ENCODE measurements around the gene VSTM2B.
A peak's percentile ranks its signal among the peaks of the same experiment; 100 is the strongest.

Gene VSTM2B

GRCh38 chr19:29568036-29569025 is 42.5 kb downstream of the VSTM2B start:
- no peak for DNase-seq (ENCODE audit: low spot score)

- DNase-seq (ENCODE audit: low spot score) = no peak
Measured at GRCh38 chr19:29569038-29569911, 43.5 kb downstream of the VSTM2B start.

GRCh38 chr19:29571181-29571580 is 45.4 kb downstream of the VSTM2B start:
- DNase-seq (ENCODE audit: low spot score) = no peak

GRCh38 chr19:29573486-29573885 is 47.7 kb downstream of the VSTM2B start:
- no peak for DNase-seq (ENCODE audit: low spot score)

- no peak for DNase-seq (ENCODE audit: low spot score)
Measured at GRCh38 chr19:29574510-29574909, 48.7 kb downstream of the VSTM2B start.

GRCh38 chr19:29576046-29576606 is 50.3 kb downstream of the VSTM2B start:
- no peak for DNase-seq (ENCODE audit: low spot score)

GRCh38 chr19:29576761-29577648 is 51.2 kb downstream of the VSTM2B start:
- DNase-seq (ENCODE audit: low spot score) = no peak

GRCh38 chr19:29577649-29577963 is 51.8 kb downstream of the VSTM2B start:
- no peak for DNase-seq (ENCODE audit: low spot score)

- DNase-seq (ENCODE audit: low spot score) = no peak
Measured at GRCh38 chr19:29578349-29578748, 52.6 kb downstream of the VSTM2B start.

- DNase-seq (ENCODE audit: low spot score) = no peak
Measured at GRCh38 chr19:29579308-29579910, 53.6 kb downstream of the VSTM2B start.

GRCh38 chr19:29581398-29581797 is 55.6 kb downstream of the VSTM2B start:
- no peak for DNase-seq (ENCODE audit: low spot score)

GRCh38 chr19:29583196-29583999 is 57.6 kb downstream of the VSTM2B start:
- DNase-seq (ENCODE audit: low spot score) = peak; percentile 29

- no peak for DNase-seq (ENCODE audit: low spot score)
Measured at GRCh38 chr19:29586401-29586800, 60.6 kb downstream of the VSTM2B start.

- DNase-seq (ENCODE audit: low spot score) = no peak
Measured at GRCh38 chr19:29587059-29587458, 61.3 kb downstream of the VSTM2B start.

GRCh38 chr19:29587518-29587986 is 61.8 kb downstream of the VSTM2B start:
- DNase-seq (ENCODE audit: low spot score) = no peak

- no peak for DNase-seq (ENCODE audit: low spot score)
Measured at GRCh38 chr19:29588095-29588494, 62.3 kb downstream of the VSTM2B start.

- no peak for DNase-seq (ENCODE audit: low spot score)
Measured at GRCh38 chr19:29590278-29590677, 64.5 kb downstream of the VSTM2B start.

GRCh38 chr19:29591670-29592069 is 65.9 kb downstream of the VSTM2B start:
- DNase-seq (ENCODE audit: low spot score) = no peak

GRCh38 chr19:29593869-29594268 is 68.1 kb downstream of the VSTM2B start:
- no peak for DNase-seq (ENCODE audit: low spot score)

- DNase-seq (ENCODE audit: low spot score) = no peak
Measured at GRCh38 chr19:29596080-29596727, 70.4 kb downstream of the VSTM2B start.
